HepG2 (cell line): ENCODE results near the gene ZNF343. TPM values are rescaled to one million over a fixed set of nuclear protein-coding genes. Genes with fewer than 3 reads are reported as not detected.

Experiments used
- BRF2 ChIP-seq: sonication (generic); formaldehyde crosslinking; IDR thresholded peaks from 2 replicates; pipeline ENCODE4 v1.8.1; 2022; ENCODE audit warnings: mild to moderate bottlenecking, missing genetic modification reagents
- EP300 ChIP-seq, 3 experiments: sonication (generic) in 1 of 3; formaldehyde crosslinking in 1 of 3; IDR thresholded peaks; 2 replicates each; pipeline versions ENCODE4 v1.5.1 to v1.6.1; 2011 to 2020; ENCODE audit warnings: low read depth in 2 of 3, low read length in 2 of 3, borderline replicate concordance in 1 of 3, improper control_type of control experiment in 1 of 3, mild to moderate bottlenecking in 1 of 3, missing genetic modification reagents in 1 of 3, moderate library complexity in 1 of 3
- GATA4 ChIP-seq: sonication (generic); IDR thresholded peaks from 2 replicates; pipeline ENCODE4 v1.6.1; 2016; ENCODE audit warnings: antibody characterized with exemption, low read depth, borderline replicate concordance
- GATAD2A ChIP-seq: IDR thresholded peaks from 2 replicates; pipeline ENCODE4 v1.6.1; 2016
- PCBP1 ChIP-seq: fragments of 200-400 bp; formaldehyde crosslinking; IDR thresholded peaks from 2 replicates; pipeline ENCODE4 v1.6.1; 2017; ENCODE audit warnings: mild to moderate bottlenecking, low read depth, low read length, borderline replicate concordance
- PRDM4 ChIP-seq: sonication (generic); formaldehyde crosslinking; IDR thresholded peaks from 2 replicates; pipeline ENCODE4 v1.9.0; 2021; ENCODE audit warnings: missing genetic modification reagents, borderline replicate concordance
- SKIL ChIP-seq: sonication (generic); formaldehyde crosslinking; IDR thresholded peaks from 2 replicates; pipeline ENCODE4 v1.8.0; 2022; ENCODE audit warnings: missing genetic modification reagents, mild to moderate bottlenecking, moderate library complexity, borderline replicate concordance
- SMARCE1 ChIP-seq: fragments of 450-650 bp; IDR thresholded peaks from 2 replicates; pipeline ENCODE4 v1.6.1; 2017; ENCODE audit warnings: borderline replicate concordance
- TCF7 ChIP-seq: sonication (generic); IDR thresholded peaks from 2 replicates; pipeline ENCODE4 v1.6.1; 2016; ENCODE audit warnings: antibody characterized with exemption, low read depth
- TCF7L2 ChIP-seq: IDR thresholded peaks from 2 replicates; pipeline ENCODE4 v1.6.1; 2011; ENCODE audit warnings: mild to moderate bottlenecking, low read depth, low read length, moderate library complexity
- THAP7 ChIP-seq: sonication (generic); formaldehyde crosslinking; IDR thresholded peaks from 2 replicates; pipeline ENCODE4 v1.8.1; 2023; ENCODE audit warnings: mild to moderate bottlenecking, missing genetic modification reagents
- ZNF138 ChIP-seq: sonication (generic); formaldehyde crosslinking; IDR thresholded peaks from 2 replicates; pipeline ENCODE4 v1.5.0; 2020; ENCODE audit warnings: mild to moderate bottlenecking, low read depth, missing genetic modification reagents
- ZNF280B ChIP-seq: sonication (generic); formaldehyde crosslinking; IDR thresholded peaks from 2 replicates; pipeline ENCODE4 v1.5.0; 2020; ENCODE audit warnings: missing genetic modification reagents, mild to moderate bottlenecking, borderline replicate concordance
- ZNF576 ChIP-seq: sonication (generic); formaldehyde crosslinking; IDR thresholded peaks from 2 replicates; pipeline ENCODE4 v1.4.0; 2020; ENCODE audit warnings: mild to moderate bottlenecking, missing genetic modification reagents
- ZNF790 ChIP-seq: sonication (generic); formaldehyde crosslinking; IDR thresholded peaks from 2 replicates; pipeline ENCODE4 v1.8.0; 2022; ENCODE audit warnings: missing genetic modification reagents, mild to moderate bottlenecking, borderline replicate concordance
- ZNF883 ChIP-seq: sonication (generic); formaldehyde crosslinking; IDR thresholded peaks from 2 replicates; pipeline ENCODE4 v1.5.1; 2020; ENCODE audit warnings: mild to moderate bottlenecking, missing genetic modification reagents; ENCODE audit errors: not compliant biosample characterization
- ZUFSP ChIP-seq: sonication (generic); formaldehyde crosslinking; IDR thresholded peaks from 2 replicates; pipeline ENCODE4 v1.9.0; 2021; ENCODE audit warnings: missing genetic modification reagents, mild to moderate bottlenecking, borderline replicate concordance
- polyA plus RNA-seq, 8 experiments: library from polyadenylated mRNA; depleted of rRNA in 3 of 8; stranded (reverse) in 7 of 8; unstranded in 1 of 8; fragments of >200 nt; fragmentation: Illumina TruSeq in 4 of 8; extraction: Trizol in 4 of 8; gene quantifications; 2 replicates each; pipeline versions ENCODE4 v1.2.1 to v1.2.3, GENCODE V29; 2011 to 2016; ENCODE audit warnings: low read depth in 4 of 8, missing spikeins in 1 of 8, mixed read lengths in 1 of 8; ENCODE audit not compliant: insufficient read depth in 1 of 8
- total RNA-seq, 5 experiments: library from RNA; depleted of rRNA; stranded (reverse); fragments of >200 nt; fragmentation: Illumina TruSeq; extraction: Trizol; gene quantifications; 2 replicates each; pipeline ENCODE4 v1.2.3, GENCODE V29; 2016; ENCODE audit warnings: low read depth in 1 of 5

Gene ZNF343
- total and polyA plus RNA-seq, 2 of the 13 experiments (the other 11 are each of a cell fraction or from before 2014, with no cell fraction given): 16.4 to 22.1 TPM

GRCh38 chr20:2523919-2524708, 15.4 kb upstream of the ZNF343 start (continued):
- no peak for TF ChIP-seq SKIL (CRISPR knock-in tag)
- TF ChIP-seq TCF7L2: no peak
- TF ChIP-seq GATA4: no peak; the same call in 1 of the 2 replicates
- TF ChIP-seq ZNF280B (CRISPR knock-in tag): 0 out of 2 replicates have a peak, but pooled peaks have one; percentile 68
- TF ChIP-seq THAP7: no peak
- no peak for TF ChIP-seq BRF2
- TF ChIP-seq GATAD2A: peak; percentile 71
- TF ChIP-seq PRDM4: no peak
- no peak for TF ChIP-seq ZUFSP (CRISPR knock-in tag)
- TF ChIP-seq ZNF883 (CRISPR knock-in tag): peak; percentile 58
- TF ChIP-seq SMARCE1: no peak
- TF ChIP-seq ZNF790: no peak
- no peak for TF ChIP-seq ZNF576 (CRISPR knock-in tag)
- no peak; a peak in 1 of 4 replicates for TF ChIP-seq EP300 (IDR thresholded peaks at IDR 0.05; ENCODE audit: low read depth in 2 of 2, low read length in 2 of 2)
- no peak for TF ChIP-seq EP300 (CRISPR knock-in tag; IDR thresholded peaks at IDR 0.05; ENCODE audit: borderline replicate concordance)
- TF ChIP-seq PCBP1: 0 out of 2 replicates have a peak, but pooled peaks have one; percentile 48
- TF ChIP-seq TCF7: no peak
- no peak for TF ChIP-seq ZNF138 (CRISPR knock-in tag)
